Progenitor cell of endocrine pancreas (in vitro differentiated cells): Measurements from ENCODE around the gene RFT1. TPM values are rescaled to one million over a fixed set of nuclear protein-coding genes. Genes with fewer than 3 reads are reported as not detected.

Experiments
- DNase-seq: peaks from one replicate; pipeline ENCODE4 v3.0.0; 2021; ENCODE audit warnings: low spot score; ENCODE audit not compliant: unreplicated experiment
- H3K27ac Mint-ChIP-seq: 2 replicates; pipeline ENCODE4 v1.8.0; 2021; ENCODE audit warnings: mild to moderate bottlenecking, moderate library complexity, mixed read lengths
- H3K27me3 Mint-ChIP-seq: 2 replicates; pipeline ENCODE4 v1.8.0; 2021; ENCODE audit warnings: mixed read lengths
- H3K36me3 Mint-ChIP-seq: 2 replicates; pipeline ENCODE4 v1.8.0; 2022; ENCODE audit warnings: mixed read lengths; ENCODE audit not compliant: insufficient read depth
- H3K4me1 Mint-ChIP-seq: 2 replicates; pipeline ENCODE4 v1.8.0; 2021; ENCODE audit warnings: low read depth, mixed read lengths
- H3K4me3 Mint-ChIP-seq: 2 replicates; pipeline ENCODE4 v1.8.0; 2021; ENCODE audit warnings: low read depth, mild to moderate bottlenecking, moderate library complexity, mixed read lengths
- H3K9me3 Mint-ChIP-seq: 2 replicates; pipeline ENCODE4 v1.8.0; 2021; ENCODE audit warnings: low read depth, mixed read lengths
- CTCF ChIP-seq: fragments of 200-600 bp; sonication (generic); IDR thresholded peaks from one replicate; pipeline ENCODE4 v1.5.0; 2021; ENCODE audit warnings: antibody characterized with exemption, mild to moderate bottlenecking; ENCODE audit not compliant: unreplicated experiment
- total RNA-seq: library from RNA; stranded (reverse); gene quantifications from 2 replicates; pipeline ENCODE4 v1.2.1, GENCODE V29; 2021

Gene RFT1
- total RNA-seq, 1 donor from 2014 or later = 22.5 TPM

- no peak for TF ChIP-seq CTCF
- H3K36me3 Mint-ChIP-seq = peaks cover 12% of the 10 kb centered on the region
- H3K9me3 Mint-ChIP-seq = no peaks in the 10 kb centered on the region
- H3K4me3 Mint-ChIP-seq = peak overlapping the region; percentile 24
- peaks cover 45% of the 10 kb centered on the region for H3K4me1 Mint-ChIP-seq
- no peak for DNase-seq
- H3K27ac Mint-ChIP-seq = peak overlapping the region; percentile 93
- H3K27me3 Mint-ChIP-seq = no peaks in the 10 kb centered on the region
Measured at GRCh38 chr3:53091011-53091410, 39.2 kb downstream of the RFT1 start.

GRCh38 chr3:53089511-53089910, 40.7 kb downstream of the RFT1 start:
- H3K9me3 Mint-ChIP-seq = no peaks in the 10 kb centered on the region
- peaks cover 51% of the 10 kb centered on the region for H3K4me1 Mint-ChIP-seq
- H3K27ac Mint-ChIP-seq = peak overlapping the region; percentile 76
- no peak for DNase-seq
- H3K27me3 Mint-ChIP-seq = no peaks in the 10 kb centered on the region
- H3K4me3 Mint-ChIP-seq = no peak overlapping the region
- peaks cover 11% of the 10 kb centered on the region for H3K36me3 Mint-ChIP-seq
- no peak for TF ChIP-seq CTCF

GRCh38 chr3:53085476-53085875, 44.8 kb downstream of the RFT1 start:
- no peak for DNase-seq
- Mint-ChIP-seq H3K4me3 (no peak overlapping the region), H3K4me1 (peaks cover 33% of the 10 kb centered on the region), H3K27me3 (no peaks in the 10 kb centered on the region), H3K9me3 (no peaks in the 10 kb centered on the region), H3K36me3 (peaks cover 5% of the 10 kb centered on the region), H3K27ac (no peak overlapping the region)
- no peak for TF ChIP-seq CTCF

GRCh38 chr3:53084310-53085001, 45.8 kb downstream of the RFT1 start:
- H3K4me1 Mint-ChIP-seq = peaks cover 24% of the 10 kb centered on the region

GRCh38 chr3:53083949-53084309, 46.3 kb downstream of the RFT1 start:
- no peak overlapping the region for H3K27ac Mint-ChIP-seq
- H3K9me3 Mint-ChIP-seq = no peaks in the 10 kb centered on the region
- no peak for TF ChIP-seq CTCF
- H3K27me3 Mint-ChIP-seq = no peaks in the 10 kb centered on the region
- H3K4me1 Mint-ChIP-seq = peaks cover 21% of the 10 kb centered on the region
- DNase-seq = no peak
- H3K4me3 Mint-ChIP-seq = no peak overlapping the region
- H3K36me3 Mint-ChIP-seq = peaks cover 5% of the 10 kb centered on the region

More at GRCh38 chr3:53084310-53085001, 45.8 kb downstream of the RFT1 start:
- no peak for DNase-seq
- Mint-ChIP-seq H3K4me3 (no peak overlapping the region), H3K27ac (no peak overlapping the region), H3K36me3 (peaks cover 5% of the 10 kb centered on the region), H3K9me3 (no peaks in the 10 kb centered on the region), H3K27me3 (no peaks in the 10 kb centered on the region)
- no peak for TF ChIP-seq CTCF
